Lower leg skin (tissue), 3 donors: ENCODE data around the gene CERS4.

ENCODE experiments used
- CTCF ChIP-seq, 3 donors: fragments of 450-650 bp; IDR thresholded peaks; one replicate each; pipeline ENCODE4 v1.5.1; 2016; ENCODE audit warnings: antibody characterized with exemption in 3 of 3, mild to moderate bottlenecking in 3 of 3, moderate library complexity in 2 of 3
- POLR2A ChIP-seq, 2 donors: fragments of 450-650 bp; IDR thresholded peaks; one replicate each; pipeline ENCODE4 v1.6.1; 2016 to 2017; ENCODE audit warnings: antibody characterized with exemption in 2 of 2, mild to moderate bottlenecking in 1 of 2, moderate library complexity in 1 of 2

GRCh38 chr19:8174706-8175105 lies 34.5 kb upstream of the CERS4 start:
- TF ChIP-seq CTCF (IDR thresholded peaks at IDR 0.05), result no peak
- no peak for TF ChIP-seq POLR2A (IDR thresholded peaks at IDR 0.05)
